GM12873 (cell line): Measurements from ENCODE around the gene DYNLT2B.

Experiments used
- CTCF ChIP-seq: IDR thresholded peaks from 2 replicates; pipeline ENCODE4 v1.5.1; 2012; ENCODE audit warnings: low read depth, mild to moderate bottlenecking, moderate library complexity, low read length, control low read depth; ENCODE audit not compliant: insufficient read depth; ENCODE audit errors: missing control alignments

Gene DYNLT2B

GRCh38 chr3:196336319-196337145, 18.5 kb upstream of the DYNLT2B start:
- TF ChIP-seq CTCF: no peak

GRCh38 chr3:196335503-196335948, 17.5 kb upstream of the DYNLT2B start:
- no peak for TF ChIP-seq CTCF

- no peak for TF ChIP-seq CTCF
These were observed 16.9 kb upstream of the DYNLT2B start for GRCh38 chr3:196334982-196335381.

- TF ChIP-seq CTCF: no peak
These were observed 14.1 kb upstream of the DYNLT2B start for GRCh38 chr3:196332168-196332567.

- TF ChIP-seq CTCF: no peak
These were observed 9.4 kb upstream of the DYNLT2B start for GRCh38 chr3:196327405-196327804.

- no peak for TF ChIP-seq CTCF
These were observed 8.9 kb upstream of the DYNLT2B start for GRCh38 chr3:196326936-196327335.

GRCh38 chr3:196323691-196324090, 5.7 kb upstream of the DYNLT2B start:
- no peak for TF ChIP-seq CTCF
